Common myeloid progenitor, CD34-positive (primary cell): Measurements from ENCODE around the gene MAP3K6.

ENCODE experiments used
- CTCF ChIA-PET: fragments of 350-600 bp; sonication (Branson Sonifier 250); formaldehyde crosslinking; loops from one replicate; lab custom pipeline; 2021; ENCODE audit warnings: antibody characterized with exemption; lab: Charles Lee
- POLR2A ChIA-PET: fragments of 350-600 bp; sonication (Branson Sonifier 250); formaldehyde crosslinking; loops from one replicate; lab custom pipeline; 2021; ENCODE audit warnings: antibody characterized with exemption; lab: Charles Lee
- DNase-seq, 3 donors: peaks; one replicate each; pipeline versions ENCODE4 v3.0.0 to v3.0.0-alpha.2; 2013
- H3K27ac ChIP-seq, 2 experiments: 1 replicate in 1 of 2; 2 replicates in 1 of 2; pipeline ENCODE4 v1.7.0; 2013; ENCODE audit warnings: inconsistent platforms in 2 of 2, low read length in 2 of 2, mild to moderate bottlenecking in 2 of 2, low read depth in 1 of 2, moderate library complexity in 1 of 2; ENCODE audit not compliant: severe bottlenecking in 2 of 2, insufficient read depth in 1 of 2, poor library complexity in 1 of 2
- H3K27me3 ChIP-seq, 5 experiments: replicated peaks in 2 of 5; 1 replicate in 3 of 5; 2 replicates in 2 of 5; pipeline versions ENCODE4 v1.6.1 to v1.7.0; 2013; ENCODE audit warnings: low read length in 4 of 5, mild to moderate bottlenecking in 2 of 5, moderate library complexity in 2 of 5, inconsistent platforms in 1 of 5; ENCODE audit not compliant: insufficient read depth in 5 of 5, control insufficient read depth in 4 of 5
- H3K36me3 ChIP-seq, 4 experiments: 1 replicate in 2 of 4; 2 replicates in 2 of 4; pipeline versions ENCODE4 v1.6.1 to v1.7.0; 2013; ENCODE audit warnings: low read length in 3 of 4, control low read depth in 1 of 4, mild to moderate bottlenecking in 1 of 4; ENCODE audit not compliant: control insufficient read depth in 4 of 4, insufficient read depth in 4 of 4
- H3K4me1 ChIP-seq, 4 experiments: 1 replicate in 3 of 4; 2 replicates in 1 of 4; pipeline versions ENCODE4 v1.6.1 to v1.7.1; 2013; ENCODE audit warnings: low read length in 3 of 4, mild to moderate bottlenecking in 3 of 4, control low read depth in 1 of 4, inconsistent platforms in 1 of 4, moderate library complexity in 1 of 4; ENCODE audit not compliant: control insufficient read depth in 4 of 4, insufficient read depth in 4 of 4; ENCODE audit errors: control extremely low read depth in 1 of 4
- H3K4me3 ChIP-seq, 7 experiments: 1 replicate in 4 of 7; 2 replicates in 3 of 7; pipeline versions ENCODE4 v1.5.1 to v1.7.0; 2013; ENCODE audit warnings: mild to moderate bottlenecking in 7 of 7, low read length in 6 of 7, moderate library complexity in 6 of 7, inconsistent platforms in 2 of 7, low read depth in 2 of 7, control low read depth in 1 of 7; ENCODE audit not compliant: insufficient read depth in 4 of 7, control insufficient read depth in 1 of 7; ENCODE audit errors: extremely low read depth in 1 of 7
- H3K9me3 ChIP-seq, 5 experiments: 1 replicate in 4 of 5; 2 replicates in 1 of 5; pipeline versions ENCODE4 v1.6.1 to v1.7.1; 2013; ENCODE audit warnings: low read length in 4 of 5, mild to moderate bottlenecking in 2 of 5, inconsistent platforms in 1 of 5, low read depth in 1 of 5, moderate library complexity in 1 of 5; ENCODE audit not compliant: control insufficient read depth in 4 of 5, insufficient read depth in 2 of 5; ENCODE audit errors: control extremely low read depth in 1 of 5
- WGBS: methylation state at CpG from one replicate; pipeline ENCODE4 v1.1.5; 2013; ENCODE audit not compliant: insufficient coverage; 5-methylcytosine and 5-hydroxymethylcytosine counted together

MAP3K6 gene

GRCh38 chr1:27397749-27398148 is 31.0 kb upstream of the MAP3K6 start:
- Histone ChIP-seq H3K36me3 (peaks cover 0 to 5% (median 0%) of the 10 kb centered on the region in 4 experiments), H3K27ac (no peak overlapping the region), H3K27me3 (no peaks in the 10 kb centered on the region), H3K4me3 (no peak overlapping the region), H3K4me1 (peaks cover 3 to 28% (median 25%) of the 10 kb centered on the region in 4 experiments), H3K9me3 (no peaks in the 10 kb centered on the region)
- WGBS, result 77% methylated on average over 4 of the region's 7 CpGs
- no peak for DNase-seq
- ChIA-PET POLR2A (no interaction called here), CTCF (interaction anchor here (1.1 to 11.9 kb wide), 12 partner anchors 18 to 265 kb away, joined by 3 to 238 read pairs (median 7); partner anchors contain the start of genes AHDC1 and MAP3K6)

DNA sequence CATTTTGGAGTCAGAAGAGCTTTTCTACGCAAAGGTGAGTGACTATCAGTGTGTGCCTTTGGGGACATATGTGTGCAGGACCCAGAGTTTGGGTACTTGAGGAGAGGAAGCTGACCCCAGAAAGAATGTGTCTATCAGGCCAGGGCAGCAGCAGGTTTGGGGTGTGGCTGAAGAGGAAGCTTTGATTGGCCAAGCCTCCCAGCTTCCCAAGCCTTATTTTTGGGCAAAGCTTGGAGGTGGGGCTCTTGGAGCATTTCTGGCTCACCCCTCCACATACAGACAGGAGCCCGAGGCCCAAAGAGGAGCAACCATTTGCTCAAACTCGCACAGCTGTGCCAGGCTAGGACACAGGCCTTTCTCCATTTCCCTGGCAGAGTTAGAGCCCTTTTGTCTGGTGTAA is 30.3 kb upstream of the MAP3K6 start:
- WGBS, result 100% methylated on average over 3 of the region's 3 CpGs
- POLR2A ChIA-PET, result no interaction called here
- no peak overlapping the region for H3K27ac ChIP-seq

GRCh38 chr1:27395441-27396195 is 28.9 kb upstream of the MAP3K6 start:
- H3K27ac ChIP-seq, result no peak overlapping the region
- H3K36me3 ChIP-seq, result no peaks in the 10 kb centered on the region
- H3K9me3 ChIP-seq, result no peaks in the 10 kb centered on the region
- H3K27me3 ChIP-seq, result no peaks in the 10 kb centered on the region
- DNase-seq, result peak; percentile 81 to 90 (median 85)
- H3K4me1 ChIP-seq, result peaks cover 2 to 25% (median 21%) of the 10 kb centered on the region in 4 experiments
- H3K4me3 ChIP-seq, result no peak overlapping the region
- ChIA-PET POLR2A (no interaction called here), CTCF (interaction anchor here (1.0 to 11.9 kb wide), 26 partner anchors 10 to 211 kb away, joined by 3 to 238 read pairs (median 6); partner anchors contain the start of genes MAP3K6, SYTL1 and TMEM222)
- 0% methylated on average over 3 of the region's 10 CpGs for WGBS

More for the DNA sequence above, 30.3 kb upstream of the MAP3K6 start:
- Histone ChIP-seq H3K9me3 (no peaks in the 10 kb centered on the region), H3K4me1 (peaks cover 2 to 25% (median 22%) of the 10 kb centered on the region in 4 experiments), H3K36me3 (no peaks in the 10 kb centered on the region), H3K27me3 (no peaks in the 10 kb centered on the region), H3K4me3 (no peak overlapping the region)
- CTCF ChIA-PET, result interaction anchor here (0.6 to 11.9 kb wide), 16 partner anchors 10 to 265 kb away, joined by 3 to 238 read pairs (median 4); partner anchors contain the start of genes AHDC1 and SYTL1
- no peak for DNase-seq

DNA sequence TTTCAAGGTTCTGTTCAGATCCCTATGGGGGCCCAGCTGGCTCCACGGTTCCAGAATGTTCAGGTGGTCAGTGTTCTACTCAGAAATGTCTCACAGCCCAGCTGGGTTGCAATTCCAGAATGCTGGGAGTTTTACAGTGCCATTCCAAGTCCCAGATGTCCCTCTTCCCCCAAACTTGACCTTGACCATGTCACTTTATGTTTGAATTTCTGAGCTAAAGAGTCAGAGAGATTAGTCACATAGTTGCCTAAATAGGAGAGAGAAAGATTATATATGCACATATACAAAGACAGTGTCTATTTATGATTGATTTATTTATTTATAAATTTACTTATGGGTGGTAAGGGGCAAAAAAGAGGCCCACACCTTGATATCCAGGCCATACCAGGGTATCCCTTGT is 28.2 kb upstream of the MAP3K6 start:
- Histone ChIP-seq H3K4me3 (no peak overlapping the region), H3K4me1 (peaks cover 2 to 25% (median 21%) of the 10 kb centered on the region in 4 experiments), H3K27ac (no peak overlapping the region), H3K36me3 (no peaks in the 10 kb centered on the region), H3K27me3 (no peaks in the 10 kb centered on the region), H3K9me3 (no peaks in the 10 kb centered on the region)
- 100% methylated on average over 1 of the region's 1 CpG for whole genome bisulfite sequencing
- no peak for DNase-seq
- ChIA-PET CTCF (interaction anchor here (0.6 to 11.9 kb wide), 24 partner anchors 11 to 224 kb away, joined by 3 to 238 read pairs (median 6); partner anchors contain the start of genes MAP3K6, SYTL1 and TMEM222), POLR2A (no interaction called here)

- CTCF ChIA-PET, result interaction anchor here (0.6 to 11.9 kb wide), 20 partner anchors 12 to 225 kb away, joined by 3 to 238 read pairs (median 7); partner anchors contain the start of genes MAP3K6 and SYTL1
- no peaks in the 10 kb centered on the region for H3K36me3 ChIP-seq
- H3K27ac ChIP-seq, result no peak overlapping the region
- H3K4me1 ChIP-seq, result peaks cover 2 to 24% (median 20%) of the 10 kb centered on the region in 4 experiments
- DNase-seq, result no peak
- 99% methylated on average over 9 of the region's 9 CpGs for WGBS
- POLR2A ChIA-PET, result no interaction called here
- H3K27me3 ChIP-seq, result no peaks in the 10 kb centered on the region
- no peaks in the 10 kb centered on the region for H3K9me3 ChIP-seq
- no peak overlapping the region for H3K4me3 ChIP-seq
Measured at GRCh38 chr1:27394282-27394658, 27.5 kb upstream of the MAP3K6 start.

DNA sequence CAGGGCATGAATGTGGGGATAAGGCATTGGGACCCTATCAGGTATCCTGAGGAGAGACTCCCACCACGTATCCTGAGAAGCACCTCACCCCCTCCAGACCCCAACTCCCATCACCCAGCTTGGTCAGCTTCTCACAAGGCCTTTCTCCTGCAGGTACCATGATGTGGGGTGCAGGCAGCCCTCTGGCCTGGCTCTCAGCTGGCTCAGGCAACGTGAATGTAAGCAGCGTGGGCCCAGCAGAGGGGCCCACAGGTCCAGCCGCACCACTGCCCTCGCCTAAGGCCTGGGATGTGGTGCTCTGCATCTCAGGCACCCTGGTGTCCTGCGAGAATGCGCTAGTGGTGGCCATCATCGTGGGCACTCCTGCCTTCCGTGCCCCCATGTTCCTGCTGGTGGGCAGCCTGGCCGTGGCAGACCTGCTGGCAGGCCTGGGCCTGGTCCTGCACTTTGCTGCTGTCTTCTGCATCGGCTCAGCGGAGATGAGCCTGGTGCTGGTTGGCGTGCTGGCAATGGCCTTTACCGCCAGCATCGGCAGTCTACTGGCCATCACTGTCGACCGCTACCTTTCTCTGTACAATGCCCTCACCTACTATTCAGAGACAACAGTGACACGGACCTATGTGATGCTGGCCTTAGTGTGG is 27.0 kb upstream of the MAP3K6 start:
- H3K9me3 ChIP-seq, result no peaks in the 10 kb centered on the region
- DNase-seq, result no peak
- H3K4me3 ChIP-seq, result no peak overlapping the region
- peaks cover 2 to 24% (median 18%) of the 10 kb centered on the region in 4 experiments for H3K4me1 ChIP-seq
- ChIA-PET POLR2A (no interaction called here), CTCF (interaction anchor here (0.6 to 11.9 kb wide), 7 partner anchors 27 to 208 kb away, joined by 3 to 238 read pairs (median 4); partner anchors contain the start of gene MAP3K6)
- 97% methylated on average over 14 of the region's 18 CpGs for WGBS
- no peak overlapping the region for H3K27ac ChIP-seq
- H3K27me3 ChIP-seq, result no peaks in the 10 kb centered on the region
- no peaks in the 10 kb centered on the region for H3K36me3 ChIP-seq
